Measurements from ENCODE around the gene UNC13C.

GRCh38 chr15:54521206-54521605 is 543.0 kb downstream of the UNC13C start:
- TF ChIP-seq, protein P1, sequence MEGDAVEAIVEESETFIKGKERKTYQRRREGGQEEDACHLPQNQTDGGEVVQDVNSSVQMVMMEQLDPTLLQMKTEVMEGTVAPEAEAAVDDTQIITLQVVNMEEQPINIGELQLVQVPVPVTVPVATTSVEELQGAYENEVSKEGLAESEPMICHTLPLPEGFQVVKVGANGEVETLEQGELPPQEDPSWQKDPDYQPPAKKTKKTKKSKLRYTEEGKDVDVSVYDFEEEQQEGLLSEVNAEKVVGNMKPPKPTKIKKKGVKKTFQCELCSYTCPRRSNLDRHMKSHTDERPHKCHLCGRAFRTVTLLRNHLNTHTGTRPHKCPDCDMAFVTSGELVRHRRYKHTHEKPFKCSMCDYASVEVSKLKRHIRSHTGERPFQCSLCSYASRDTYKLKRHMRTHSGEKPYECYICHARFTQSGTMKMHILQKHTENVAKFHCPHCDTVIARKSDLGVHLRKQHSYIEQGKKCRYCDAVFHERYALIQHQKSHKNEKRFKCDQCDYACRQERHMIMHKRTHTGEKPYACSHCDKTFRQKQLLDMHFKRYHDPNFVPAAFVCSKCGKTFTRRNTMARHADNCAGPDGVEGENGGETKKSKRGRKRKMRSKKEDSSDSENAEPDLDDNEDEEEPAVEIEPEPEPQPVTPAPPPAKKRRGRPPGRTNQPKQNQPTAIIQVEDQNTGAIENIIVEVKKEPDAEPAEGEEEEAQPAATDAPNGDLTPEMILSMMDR (IDR thresholded peaks at IDR 0.05): no peak
- TF ChIP-seq POLR2A (IDR thresholded peaks at IDR 0.05) (no peak), POLR2AphosphoS5 (IDR thresholded peaks at IDR 0.05; ENCODE audit: insufficient read depth in 1 of 2, low read depth in 1 of 2) (no peak)

Measured in vagina (tissue), 2 donors.